H1 (cell line): Measurements from ENCODE around the gene HNRNPAB. TPM values are rescaled to one million over a fixed set of nuclear protein-coding genes. Genes with fewer than 3 reads are reported as not detected.

Experiments used
- EGR1 ChIP-seq: IDR thresholded peaks from 2 replicates; pipeline ENCODE4 v1.6.1; 2011; ENCODE audit warnings: low read depth, low read length, borderline replicate concordance
- EP300 ChIP-seq, 2 experiments: IDR thresholded peaks; 1 replicate in 1 of 2; 2 replicates in 1 of 2; pipeline ENCODE4 v1.6.1; 2011 to 2012; ENCODE audit warnings: low read depth in 2 of 2, low read length in 2 of 2, mild to moderate bottlenecking in 2 of 2, borderline replicate concordance in 1 of 2, inconsistent platforms in 1 of 2, moderate library complexity in 1 of 2
- HDAC6 ChIP-seq: IDR thresholded peaks from one replicate; pipeline ENCODE4 v1.7.1; 2012; ENCODE audit warnings: low read depth, mild to moderate bottlenecking, inconsistent platforms, low read length, moderate library complexity
- SAP30 ChIP-seq: fragments of 300-600 bp; sonication (generic); IDR thresholded peaks from 2 replicates; pipeline ENCODE4 v1.7.1; 2012; ENCODE audit warnings: low read length, moderate library complexity, mild to moderate bottlenecking, inconsistent platforms; ENCODE audit not compliant: insufficient read depth, insufficient replicate concordance
- SP1 ChIP-seq: IDR thresholded peaks from 2 replicates; pipeline ENCODE4 v1.6.1; 2011; ENCODE audit warnings: low read depth, low read length
- polyA plus RNA-seq, 7 experiments: library from polyadenylated mRNA; depleted of rRNA in 3 of 7; stranded (reverse) in 5 of 7; unstranded in 2 of 7; fragments of >200 nt in 5 of 7; fragments of 200-250 nt in 2 of 7; gene quantifications; 1 replicate in 5 of 7; 2 replicates in 1 of 7; 4 replicates in 1 of 7; pipeline versions ENCODE4 v1.2.1 to v1.2.3, GENCODE V29; 2011 to 2013; ENCODE audit warnings: missing spikeins in 2 of 7, mixed read lengths in 2 of 7
- total RNA-seq: library from RNA; stranded (reverse); fragmentation: NEBNext Ultra II Directional; extraction: Animal tissue kit (Norgen Biotek cat#: 25700); gene quantifications from 2 replicates; pipeline ENCODE4 v1.2.1, GENCODE V29; 2021

Gene HNRNPAB
- total and polyA plus RNA-seq, 2 of the 8 experiments (the other 6 are each of a cell fraction or from before 2014, with no cell fraction given): 373 to 563 TPM

GRCh38 chr5:178230879-178231538 is 26.7 kb downstream of the HNRNPAB start (continued):
- TF ChIP-seq EP300 (IDR thresholded peaks at IDR 0.05; ENCODE audit: borderline replicate concordance in 1 of 2, low read depth in 2 of 2, low read length in 2 of 2) (no peak), SAP30 (no peak), HDAC6 (no peak), EGR1 (no peak), SP1 (no peak)
